ENCODE measurements around the gene SLC10A7. TPM values are rescaled to one million over a fixed set of nuclear protein-coding genes. Genes with fewer than 3 reads are reported as not detected.

SLC10A7 gene
- total and polyA plus RNA-seq, 2 donors: 4.9 to 10.7 TPM

DNA sequence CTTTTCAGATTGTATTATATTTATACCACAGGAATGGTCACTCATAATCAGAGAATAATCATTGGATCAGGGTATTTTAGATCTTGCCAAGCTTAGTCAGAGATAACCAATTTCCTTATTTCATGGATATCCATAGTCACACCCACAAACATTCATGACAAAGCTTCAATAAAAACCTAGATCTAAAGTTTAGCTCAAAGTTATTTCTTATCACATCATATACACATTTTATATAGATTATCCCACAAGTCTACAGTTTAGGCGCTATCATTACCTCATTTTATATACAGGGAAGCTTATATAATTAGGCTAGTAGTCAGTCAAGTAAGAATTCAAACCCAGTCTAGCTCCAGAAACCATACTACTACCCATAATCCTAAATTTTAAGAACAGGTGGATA lies 82.3 kb downstream of the SLC10A7 start:
- no peak for DNase-seq (ENCODE audit: low read depth in 6 of 9, low spot score in 9 of 9)
- H3K4me3 ChIP-seq (ENCODE audit: low read length in 2 of 2): no peak overlapping the region
- H3K9me3 ChIP-seq (ENCODE audit: control insufficient read depth in 2 of 2, insufficient read depth in 1 of 2, low read length in 1 of 2): no peaks in the 10 kb centered on the region
- H3K27me3 ChIP-seq (ENCODE audit: control insufficient read depth in 2 of 2, insufficient read depth in 1 of 2, low read length in 1 of 2): no peaks in the 10 kb centered on the region
- no peaks in the 10 kb centered on the region for H3K36me3 ChIP-seq (ENCODE audit: control insufficient read depth in 2 of 2, insufficient read depth in 2 of 2, low read length in 1 of 2)
- WGBS: 98% methylated on average over 1 of the region's 1 CpG
- no peak overlapping the region for H3K27ac ChIP-seq (ENCODE audit: low read depth in 1 of 2, low read length in 1 of 2)
- no peaks in the 10 kb centered on the region for H3K4me1 ChIP-seq (ENCODE audit: control insufficient read depth in 2 of 2, insufficient read depth in 2 of 2, low read length in 2 of 2)

DNA sequence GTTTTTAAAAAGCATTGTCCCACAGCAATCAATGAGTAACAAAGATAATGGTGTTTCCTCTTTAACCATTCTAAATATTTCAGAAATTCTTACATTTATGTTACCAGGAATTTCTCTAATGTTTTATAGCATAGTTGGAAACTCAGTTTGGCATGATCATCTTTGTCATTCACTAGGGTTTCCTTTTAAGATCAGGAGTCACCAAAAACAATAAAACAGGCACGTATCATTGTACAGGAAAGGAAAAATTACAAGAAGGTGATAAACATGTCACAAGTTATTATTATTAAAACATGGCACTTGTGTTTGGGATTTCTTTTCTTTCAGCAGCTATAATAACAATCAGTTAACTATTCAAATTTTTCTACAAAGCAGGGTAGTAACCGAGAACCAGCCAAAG lies 84.0 kb downstream of the SLC10A7 start:
- no peaks in the 10 kb centered on the region for H3K27me3 ChIP-seq (ENCODE audit: control insufficient read depth in 2 of 2, insufficient read depth in 1 of 2, low read length in 1 of 2)
- no peak overlapping the region for H3K4me3 ChIP-seq (ENCODE audit: low read length in 2 of 2)
- H3K27ac ChIP-seq (ENCODE audit: low read depth in 1 of 2, low read length in 1 of 2): no peak overlapping the region
- no peaks in the 10 kb centered on the region for H3K4me1 ChIP-seq (ENCODE audit: control insufficient read depth in 2 of 2, insufficient read depth in 2 of 2, low read length in 2 of 2)
- WGBS: 98% methylated on average over 2 of the region's 2 CpGs
- no peaks in the 10 kb centered on the region for H3K9me3 ChIP-seq (ENCODE audit: control insufficient read depth in 2 of 2, insufficient read depth in 1 of 2, low read length in 1 of 2)
- DNase-seq (ENCODE audit: low read depth in 6 of 9, low spot score in 9 of 9): no peak
- H3K36me3 ChIP-seq (ENCODE audit: control insufficient read depth in 2 of 2, insufficient read depth in 2 of 2, low read length in 1 of 2): no peaks in the 10 kb centered on the region

DNA sequence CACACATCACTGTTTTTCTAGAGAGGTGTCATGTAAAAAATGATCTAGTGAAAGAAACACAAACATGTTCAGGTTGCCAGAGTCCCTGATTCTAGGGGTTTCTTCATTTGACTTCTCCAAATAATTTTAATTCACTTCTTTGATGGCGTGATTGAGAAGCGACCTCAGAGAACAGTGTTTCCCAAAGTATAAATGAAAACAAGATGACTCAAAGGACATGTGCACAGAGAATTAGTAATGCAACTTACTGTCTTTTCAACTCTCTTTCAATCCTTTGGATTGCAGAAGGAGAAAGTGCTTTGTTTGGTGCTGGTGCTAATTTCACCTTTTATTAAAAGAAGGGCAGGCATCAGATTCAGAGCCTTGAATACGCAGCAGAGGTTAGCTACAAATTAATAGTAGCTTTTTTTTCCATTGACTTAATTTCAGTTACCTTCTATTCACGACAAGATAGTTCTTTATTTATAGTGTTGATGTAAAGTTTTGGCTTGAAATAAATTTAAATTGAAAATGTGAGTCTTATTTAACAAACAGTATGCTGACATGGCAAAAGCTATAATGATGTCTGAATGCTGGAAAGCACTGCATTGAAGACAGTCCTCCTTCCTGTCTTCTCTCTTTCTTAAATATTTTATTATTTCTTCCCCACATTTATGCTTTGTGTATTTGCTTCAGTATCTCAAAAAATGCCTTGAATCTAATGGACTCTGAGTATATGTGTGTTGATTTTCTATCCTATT lies 85.1 kb downstream of the SLC10A7 start:
- 97% methylated on average over 4 of the region's 4 CpGs for WGBS
- Histone ChIP-seq H3K36me3 (ENCODE audit: control insufficient read depth in 2 of 2, insufficient read depth in 2 of 2, low read length in 1 of 2) (no peaks in the 10 kb centered on the region), H3K27me3 (ENCODE audit: control insufficient read depth in 2 of 2, insufficient read depth in 1 of 2, low read length in 1 of 2) (no peaks in the 10 kb centered on the region), H3K4me3 (ENCODE audit: low read length in 2 of 2) (no peak overlapping the region), H3K27ac (ENCODE audit: low read depth in 1 of 2, low read length in 1 of 2) (no peak overlapping the region), H3K9me3 (ENCODE audit: control insufficient read depth in 2 of 2, insufficient read depth in 1 of 2, low read length in 1 of 2) (no peaks in the 10 kb centered on the region), H3K4me1 (ENCODE audit: control insufficient read depth in 2 of 2, insufficient read depth in 2 of 2, low read length in 2 of 2) (no peaks in the 10 kb centered on the region)
- DNase-seq (ENCODE audit: low read depth in 6 of 9, low spot score in 9 of 9): no peak

DNA sequence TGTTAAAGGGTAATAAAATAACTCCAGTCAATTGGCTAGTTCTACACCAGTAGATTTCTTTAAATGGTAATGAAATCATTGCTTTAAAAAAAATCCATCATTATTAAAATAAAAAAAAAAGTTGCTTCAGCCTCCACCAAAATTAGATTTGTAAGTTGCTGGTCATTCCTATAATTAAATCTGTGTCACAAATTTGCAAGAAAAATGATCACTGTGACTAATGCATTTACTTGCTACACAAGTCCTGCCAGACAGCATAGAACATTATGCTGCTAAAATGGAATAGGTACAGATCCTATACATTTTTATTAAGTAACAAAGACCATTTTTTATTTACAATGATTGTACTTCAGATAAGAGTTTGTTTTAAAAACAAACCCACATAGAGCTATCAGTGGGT lies 85.8 kb downstream of the SLC10A7 start:
- Histone ChIP-seq H3K9me3 (ENCODE audit: control insufficient read depth in 2 of 2, insufficient read depth in 1 of 2, low read length in 1 of 2) (no peaks in the 10 kb centered on the region), H3K4me1 (ENCODE audit: control insufficient read depth in 2 of 2, insufficient read depth in 2 of 2, low read length in 2 of 2) (no peaks in the 10 kb centered on the region), H3K4me3 (ENCODE audit: low read length in 2 of 2) (no peak overlapping the region), H3K27me3 (ENCODE audit: control insufficient read depth in 2 of 2, insufficient read depth in 1 of 2, low read length in 1 of 2) (no peaks in the 10 kb centered on the region), H3K27ac (ENCODE audit: low read depth in 1 of 2, low read length in 1 of 2) (no peak overlapping the region), H3K36me3 (ENCODE audit: control insufficient read depth in 2 of 2, insufficient read depth in 2 of 2, low read length in 1 of 2) (no peaks in the 10 kb centered on the region)
- DNase-seq (ENCODE audit: low read depth in 6 of 9, low spot score in 9 of 9): no peak

DNA sequence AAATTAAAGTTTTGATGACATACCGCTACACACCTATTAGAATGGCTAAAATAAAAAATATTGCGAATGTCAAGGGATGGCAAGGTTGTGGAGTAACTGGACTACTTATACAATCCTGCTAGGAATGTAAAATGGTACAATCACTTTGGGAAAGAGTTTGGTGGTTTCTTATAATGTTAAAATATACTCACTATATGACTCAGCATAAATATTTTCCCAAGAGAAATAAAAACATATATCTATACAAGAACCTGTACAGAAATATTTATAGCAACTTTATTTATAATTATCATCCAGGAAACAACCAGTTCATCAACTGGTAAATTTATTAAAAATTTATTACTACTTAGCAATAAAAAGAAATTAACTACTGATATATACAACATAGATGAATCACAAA lies 89.7 kb downstream of the SLC10A7 start:
- no peaks in the 10 kb centered on the region for H3K27me3 ChIP-seq (ENCODE audit: control insufficient read depth in 2 of 2, insufficient read depth in 1 of 2, low read length in 1 of 2)
- H3K9me3 ChIP-seq (ENCODE audit: control insufficient read depth in 2 of 2, insufficient read depth in 1 of 2, low read length in 1 of 2): no peaks in the 10 kb centered on the region
- H3K4me3 ChIP-seq (ENCODE audit: low read length in 2 of 2): no peak overlapping the region
- DNase-seq (ENCODE audit: low read depth in 6 of 9, low spot score in 9 of 9): no peak
- no peak overlapping the region for H3K27ac ChIP-seq (ENCODE audit: low read depth in 1 of 2, low read length in 1 of 2)
- H3K36me3 ChIP-seq (ENCODE audit: control insufficient read depth in 2 of 2, insufficient read depth in 2 of 2, low read length in 1 of 2): no peaks in the 10 kb centered on the region
- WGBS: 97% methylated on average over 2 of the region's 2 CpGs
- no peaks in the 10 kb centered on the region for H3K4me1 ChIP-seq (ENCODE audit: control insufficient read depth in 2 of 2, insufficient read depth in 2 of 2, low read length in 2 of 2)

DNA sequence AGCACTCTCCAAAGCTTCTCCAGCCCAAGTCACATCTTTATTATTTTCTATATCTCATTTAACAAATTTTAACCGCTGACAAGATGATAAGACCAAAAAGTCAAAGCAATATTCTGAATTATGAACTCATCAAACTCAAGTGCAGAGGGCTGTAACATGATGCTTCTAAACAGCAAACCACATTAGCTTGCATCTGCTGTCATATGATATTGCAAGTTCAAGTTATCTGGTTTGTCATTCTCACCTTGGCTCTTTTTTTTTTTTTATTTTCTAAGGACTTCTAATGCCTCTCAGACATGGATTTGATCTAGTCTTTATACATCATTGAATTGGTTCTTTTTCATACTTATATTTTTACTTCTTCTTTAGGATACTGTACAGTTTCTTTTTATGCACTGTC lies 93.4 kb downstream of the SLC10A7 start:
- H3K27ac ChIP-seq (ENCODE audit: low read depth in 1 of 2, low read length in 1 of 2): no peak overlapping the region
- no peaks in the 10 kb centered on the region for H3K4me1 ChIP-seq (ENCODE audit: control insufficient read depth in 2 of 2, insufficient read depth in 2 of 2, low read length in 2 of 2)
- H3K36me3 ChIP-seq (ENCODE audit: control insufficient read depth in 2 of 2, insufficient read depth in 2 of 2, low read length in 1 of 2): no peaks in the 10 kb centered on the region
- WGBS: 99% methylated on average over 1 of the region's 1 CpG
- H3K4me3 ChIP-seq (ENCODE audit: low read length in 2 of 2): no peak overlapping the region
- no peaks in the 10 kb centered on the region for H3K9me3 ChIP-seq (ENCODE audit: control insufficient read depth in 2 of 2, insufficient read depth in 1 of 2, low read length in 1 of 2)
- H3K27me3 ChIP-seq (ENCODE audit: control insufficient read depth in 2 of 2, insufficient read depth in 1 of 2, low read length in 1 of 2): no peaks in the 10 kb centered on the region
- no peak for DNase-seq (ENCODE audit: low read depth in 6 of 9, low spot score in 9 of 9)

DNA sequence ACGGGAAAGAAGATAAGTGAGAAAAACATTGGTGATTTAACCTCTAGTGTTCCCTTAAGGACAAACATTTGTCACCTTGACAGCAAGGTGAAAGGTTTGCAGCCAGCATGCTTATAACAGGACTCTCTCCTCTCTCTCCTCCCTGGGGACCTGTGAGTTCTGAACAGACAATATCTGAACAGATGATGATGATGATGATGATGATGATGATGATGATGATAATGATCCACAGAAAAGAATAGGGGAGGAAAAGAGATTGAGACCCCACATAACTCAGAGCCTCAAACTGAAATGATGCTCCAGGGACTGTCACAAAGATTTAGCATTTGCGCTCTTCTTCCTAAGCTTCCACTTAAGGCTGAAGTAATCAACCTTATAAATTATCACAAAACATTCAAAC lies 103.9 kb downstream of the SLC10A7 start:
- 96% methylated on average over 2 of the region's 2 CpGs for WGBS
- no peaks in the 10 kb centered on the region for H3K9me3 ChIP-seq (ENCODE audit: control insufficient read depth in 2 of 2, insufficient read depth in 1 of 2, low read length in 1 of 2)
- H3K27me3 ChIP-seq (ENCODE audit: control insufficient read depth in 2 of 2, insufficient read depth in 1 of 2, low read length in 1 of 2): no peaks in the 10 kb centered on the region
- no peak overlapping the region for H3K4me3 ChIP-seq (ENCODE audit: low read length in 2 of 2)
- no peaks in the 10 kb centered on the region for H3K36me3 ChIP-seq (ENCODE audit: control insufficient read depth in 2 of 2, insufficient read depth in 2 of 2, low read length in 1 of 2)
- DNase-seq (ENCODE audit: low read depth in 6 of 9, low spot score in 9 of 9): no peak
- no peaks in the 10 kb centered on the region for H3K4me1 ChIP-seq (ENCODE audit: control insufficient read depth in 2 of 2, insufficient read depth in 2 of 2, low read length in 2 of 2)
- H3K27ac ChIP-seq (ENCODE audit: low read depth in 1 of 2, low read length in 1 of 2): no peak overlapping the region

DNA sequence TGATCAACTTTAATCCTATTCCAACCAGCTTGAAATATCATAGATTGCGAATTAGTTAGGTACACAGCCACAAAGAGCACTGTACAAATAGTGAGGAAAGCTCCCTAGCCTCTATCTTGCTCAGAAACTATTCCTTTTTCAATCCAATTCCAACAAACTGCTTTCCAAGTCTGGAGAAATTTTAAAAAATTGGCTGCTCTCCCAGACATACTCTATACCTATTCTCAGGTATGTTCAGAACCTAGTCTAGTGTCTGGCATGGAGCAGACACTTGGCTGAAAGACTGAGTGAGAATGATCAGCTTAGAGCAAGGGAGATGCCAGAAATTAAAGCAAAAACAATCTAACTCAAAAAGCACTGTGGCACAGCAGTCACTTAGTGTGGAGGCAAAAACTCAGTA lies 105.9 kb downstream of the SLC10A7 start:
- Histone ChIP-seq H3K9me3 (ENCODE audit: control insufficient read depth in 2 of 2, insufficient read depth in 1 of 2, low read length in 1 of 2) (no peaks in the 10 kb centered on the region), H3K27ac (ENCODE audit: low read depth in 1 of 2, low read length in 1 of 2) (no peak overlapping the region), H3K4me3 (ENCODE audit: low read length in 2 of 2) (no peak overlapping the region), H3K27me3 (ENCODE audit: control insufficient read depth in 2 of 2, insufficient read depth in 1 of 2, low read length in 1 of 2) (no peaks in the 10 kb centered on the region), H3K4me1 (ENCODE audit: control insufficient read depth in 2 of 2, insufficient read depth in 2 of 2, low read length in 2 of 2) (no peaks in the 10 kb centered on the region), H3K36me3 (ENCODE audit: control insufficient read depth in 2 of 2, insufficient read depth in 2 of 2, low read length in 1 of 2) (no peaks in the 10 kb centered on the region)
- no peak for DNase-seq (ENCODE audit: low read depth in 6 of 9, low spot score in 9 of 9)
- 97% methylated on average over 1 of the region's 1 CpG for WGBS

DNA sequence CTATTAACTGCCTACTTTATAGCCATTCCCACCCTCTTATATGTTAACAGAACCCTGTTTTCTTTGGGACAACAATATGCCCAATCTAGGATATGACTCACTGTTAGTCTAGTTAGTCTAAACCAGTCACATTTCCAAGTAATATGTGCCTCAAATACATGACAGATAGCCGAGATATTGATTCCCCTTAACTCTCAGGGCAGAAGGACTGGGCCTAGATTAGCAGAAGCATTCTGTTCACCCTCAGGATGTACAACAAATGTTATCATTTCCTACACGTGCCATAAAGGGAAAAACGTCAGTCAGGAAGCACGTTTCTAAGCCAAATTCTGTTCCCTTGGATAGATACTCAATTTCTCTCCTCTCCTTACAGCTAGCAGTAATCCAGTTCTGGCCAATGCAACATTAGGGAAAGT lies 114.1 kb downstream of the SLC10A7 start:
- H3K27me3 ChIP-seq (ENCODE audit: control insufficient read depth in 2 of 2, insufficient read depth in 1 of 2, low read length in 1 of 2): no peaks in the 10 kb centered on the region
- H3K4me1 ChIP-seq (ENCODE audit: control insufficient read depth in 2 of 2, insufficient read depth in 2 of 2, low read length in 2 of 2): no peaks in the 10 kb centered on the region
- WGBS: 94% methylated on average over 4 of the region's 4 CpGs
- no peaks in the 10 kb centered on the region for H3K9me3 ChIP-seq (ENCODE audit: control insufficient read depth in 2 of 2, insufficient read depth in 1 of 2, low read length in 1 of 2)
- DNase-seq (ENCODE audit: low read depth in 6 of 9, low spot score in 9 of 9): no peak
- no peak overlapping the region for H3K27ac ChIP-seq (ENCODE audit: low read depth in 1 of 2, low read length in 1 of 2)
- no peaks in the 10 kb centered on the region for H3K36me3 ChIP-seq (ENCODE audit: control insufficient read depth in 2 of 2, insufficient read depth in 2 of 2, low read length in 1 of 2)
- H3K4me3 ChIP-seq (ENCODE audit: low read length in 2 of 2): no peak overlapping the region

All from thymus (tissue), 11 donors.